Smooth muscle cell of the umbilical artery (primary cell): ENCODE results near the gene ID2. TPM values are rescaled to one million over a fixed set of nuclear protein-coding genes. Genes with fewer than 3 reads are reported as not detected.

Source experiments
- total RNA-seq: library from RNA; depleted of rRNA; stranded (reverse); fragments of >200 nt; gene quantifications from 2 replicates; pipeline ENCODE4 v1.2.3, GENCODE V29; 2014

The ID2 gene
- 97.5 and 118 TPM in 2 replicates for total RNA-seq

GRCh38 chr2:8681786-8682692, at the start of gene ID2:
ID2 (plus strand) TSS chr2:8682056; CDS start chr2:8682166, 110 bp downstream.

Other genes starting within 250 kb of the ID2 start
- gene KIDINS220, start 155.6 kb downstream of the ID2 start, total RNA-seq, result 76.0 and 83.7 TPM in 2 replicates